Astrocyte of the cerebellum (primary cell): ENCODE results near the gene HSD17B3.
"Not testable (repeated sequence)": the region's sequence is repeated elsewhere in the genome, so short reads cannot be mapped to it uniquely, and the experiment has no call there.

Source experiments
- DNase-seq: peaks from one replicate; pipeline ENCODE4 v3.0.0-alpha.2; 2011; ENCODE audit warnings: low read depth
- H3K4me3 ChIP-seq: 2 replicates; pipeline ENCODE4 v1.5.1; 2011; ENCODE audit warnings: mild to moderate bottlenecking, low read depth, low read length, moderate library complexity
- CTCF ChIP-seq: IDR thresholded peaks from 2 replicates; pipeline ENCODE4 v1.5.1; 2012; ENCODE audit warnings: low read length, low read depth, moderate library complexity, mild to moderate bottlenecking; ENCODE audit errors: missing control alignments
- in situ Hi-C: cut with HindIII; loops from 2 replicates; pipeline ENCODE4 v1.10.0; 2017; ENCODE audit warnings: low sequenced_read_pairs

HSD17B3 gene

GRCh38 chr9:96323169-96323568 lies 21.2 kb upstream of the HSD17B3 start:
- no peak for DNase-seq
- no peak overlapping the region for H3K4me3 ChIP-seq
- TF ChIP-seq CTCF: no peak
- in situ Hi-C loops: no loop called here

- in situ Hi-C loops, DNase-seq, H3K4me3 ChIP-seq: not testable (repeated sequence)
Measured at GRCh38 chr9:96322736-96323135, 20.8 kb upstream of the HSD17B3 start.

GRCh38 chr9:96322210-96322609 lies 20.2 kb upstream of the HSD17B3 start:
- in situ Hi-C loops: not testable (repeated sequence)

GRCh38 chr9:96321515-96321914 lies 19.5 kb upstream of the HSD17B3 start:
- no peak for TF ChIP-seq CTCF
- DNase-seq: no peak
- H3K4me3 ChIP-seq: no peak overlapping the region
- in situ Hi-C loops: no loop called here

More at GRCh38 chr9:96322210-96322609, 20.2 kb upstream of the HSD17B3 start:
- H3K4me3 ChIP-seq, DNase-seq: not testable (repeated sequence)

GRCh38 chr9:96320749-96321280 lies 18.8 kb upstream of the HSD17B3 start:
- TF ChIP-seq CTCF: no peak
- H3K4me3 ChIP-seq: no peak overlapping the region
- in situ Hi-C loops: no loop called here
- DNase-seq: no peak

GRCh38 chr9:96318921-96319565 lies 17.1 kb upstream of the HSD17B3 start:
- H3K4me3 ChIP-seq: no peak overlapping the region
- in situ Hi-C loops: no loop called here
- DNase-seq: no peak
- TF ChIP-seq CTCF: no peak

GRCh38 chr9:96317335-96317980 lies 15.5 kb upstream of the HSD17B3 start:
- TF ChIP-seq CTCF: peak; percentile 98
- no peak overlapping the region for H3K4me3 ChIP-seq
- DNase-seq: peak; percentile 60
- in situ Hi-C loops: no loop called here
